T-cell (primary cell): ENCODE data around the gene TBXA2R. TPM values are rescaled to one million over a fixed set of nuclear protein-coding genes. Genes with fewer than 3 reads are reported as not detected.
"Not testable (repeated sequence)": the region's sequence is repeated elsewhere in the genome, so short reads cannot be mapped to it uniquely, and the experiment has no call there.

Source experiments
- ATAC-seq, 4 experiments: fragments of 200-7000 bp in 3 of 4; fragments of 150-1000 bp in 1 of 4; cut with Tn5 transposase; replicated peaks in 1 of 4; 1 replicate in 3 of 4; 2 replicates in 1 of 4; pipeline ENCODE4 v1.10.0; 2021; ENCODE audit warnings: moderate library complexity in 3 of 4, mild to moderate bottlenecking in 2 of 4, moderate number of reproducible peaks in 1 of 4
- CTCF ChIA-PET, 2 donors: fragments of 300-600 bp; sonication (Branson Sonifier 250); formaldehyde crosslinking; loops; one replicate each; lab custom pipeline; 2022; ENCODE audit warnings: antibody characterized with exemption in 2 of 2; lab: Charles Lee
- POLR2A ChIA-PET, 2 donors: fragments of 300-600 bp; sonication (Branson Sonifier 250); formaldehyde crosslinking; loops; one replicate each; lab custom pipeline; 2022; ENCODE audit warnings: antibody characterized with exemption in 2 of 2; lab: Charles Lee
- DNase-seq, 35 experiments: peaks; one replicate each; pipeline versions ENCODE4 v3.0.0 to v3.0.0-alpha.2; 2013 to 2023
- H3K27ac ChIP-seq: one replicate; pipeline ENCODE4 v1.5.1; 2013; ENCODE audit warnings: low read length
- H3K27me3 ChIP-seq, 2 experiments: replicated peaks in 1 of 2; 1 replicate in 1 of 2; 2 replicates in 1 of 2; pipeline versions ENCODE4 v1.6.1 to v1.7.0; 2013; ENCODE audit warnings: low read length in 1 of 2, mixed read lengths in 1 of 2; ENCODE audit not compliant: control insufficient read depth in 2 of 2, insufficient read depth in 2 of 2; ENCODE audit errors: extremely low read depth in 1 of 2
- H3K36me3 ChIP-seq, 2 donors: 1 replicate in 1 of 2; 2 replicates in 1 of 2; pipeline versions ENCODE4 v1.6.1 to v1.7.0; 2013; ENCODE audit warnings: low read length in 1 of 2; ENCODE audit not compliant: control insufficient read depth in 2 of 2, insufficient read depth in 1 of 2; ENCODE audit errors: extremely low read depth in 1 of 2
- H3K4me1 ChIP-seq, 2 experiments: 1 replicate in 1 of 2; 2 replicates in 1 of 2; pipeline versions ENCODE4 v1.6.1 to v1.7.0; 2013; ENCODE audit warnings: low read length in 2 of 2, mixed read lengths in 1 of 2; ENCODE audit not compliant: insufficient read depth in 2 of 2, control insufficient read depth in 1 of 2; ENCODE audit errors: extremely low read depth in 1 of 2
- H3K4me3 ChIP-seq, 2 donors: 1 replicate in 1 of 2; 2 replicates in 1 of 2; pipeline versions ENCODE4 v1.5.1 to v1.7.0; 2013; ENCODE audit warnings: mild to moderate bottlenecking in 2 of 2, low read length in 1 of 2, moderate library complexity in 1 of 2; ENCODE audit not compliant: control insufficient read depth in 1 of 2; ENCODE audit errors: extremely low read depth in 1 of 2
- H3K9me3 ChIP-seq: 2 replicates; pipeline ENCODE4 v1.7.0; 2013
- H3K27ac Mint-ChIP-seq, 2 donors: one replicate each; pipeline ENCODE4 v1.8.0; 2020 to 2021; ENCODE audit warnings: mild to moderate bottlenecking in 2 of 2, mixed read lengths in 2 of 2
- H3K27me3 Mint-ChIP-seq, 2 donors: one replicate each; pipeline ENCODE4 v1.8.0; 2021 to 2022; ENCODE audit warnings: mixed read lengths in 2 of 2
- H3K36me3 Mint-ChIP-seq: one replicate; pipeline ENCODE4 v1.8.0; 2021; ENCODE audit warnings: mixed read lengths
- H3K4me1 Mint-ChIP-seq, 3 donors: one replicate each; pipeline ENCODE4 v1.8.0; 2020 to 2022; ENCODE audit warnings: mixed read lengths in 3 of 3, mild to moderate bottlenecking in 1 of 3
- H3K4me3 Mint-ChIP-seq, 3 donors: one replicate each; pipeline ENCODE4 v1.8.0; 2020 to 2022; ENCODE audit warnings: mild to moderate bottlenecking in 3 of 3, mixed read lengths in 3 of 3, moderate library complexity in 3 of 3
- H3K9me3 Mint-ChIP-seq, 3 donors: one replicate each; pipeline ENCODE4 v1.8.0; 2020 to 2022; ENCODE audit warnings: mixed read lengths in 3 of 3
- WGBS: methylation state at CpG from one replicate; pipeline ENCODE4 v1.1.5; 2013; ENCODE audit warnings: missing lambda C conversion rate; ENCODE audit not compliant: insufficient coverage; 5-methylcytosine and 5-hydroxymethylcytosine counted together
- total RNA-seq, 35 experiments: library from RNA in 6 of 35; stranded (reverse) in 6 of 35; fragments of 120-200 nt in 1 of 35; gene quantifications; one replicate each; pipeline versions ENCODE4 v1.2.1 to v1.2.4 and lab custom pipeline; 2013 to 2026

Gene TBXA2R
- total RNA-seq, 5 donors from 2014 or later (not counting 1 experiment from before 2014, with no cell fraction given) = 2.4 to 11.2 (median 7.1) TPM

- Histone ChIP-seq H3K27ac (no peak within 1 kb of the TSS), H3K9me3 (no peaks in the 10 kb centered on the region), H3K4me3 (peak within 1 kb of the TSS; percentile 47 to 80), H3K27me3 (peaks cover 0 to 16% of the 10 kb centered on the region in 2 experiments), H3K36me3 (no peaks in the 10 kb centered on the region), H3K4me1 (peaks cover 3 to 14% of the 10 kb centered on the region in 2 experiments)
- Mint-ChIP-seq H3K4me1 (no peaks in the 10 kb centered on the region), H3K9me3 (no peaks in the 10 kb centered on the region), H3K4me3 (peak within 1 kb of the TSS; percentile 47 to 59 (median 58)), H3K27ac (no peak within 1 kb of the TSS), H3K27me3 (no peaks in the 10 kb centered on the region), H3K36me3 (no peaks in the 10 kb centered on the region)
- DNase-seq (peak in 3 of 35 experiments; percentile 17 to 32 (median 25)), ATAC-seq (peak in 3 of 4 experiments; percentile 53 to 57 (median 54))
- CTCF ChIA-PET = interaction anchor here (0.5 to 0.6 kb wide), 3 partner anchors 30 to 156 kb away, joined by 3 to 7 read pairs (median 3); no protein-coding TSS in a partner anchor
- POLR2A ChIA-PET = no interaction called here
- 2% methylated on average over 84 of the region's 84 CpGs for WGBS
Measured at GRCh38 chr19:3585301-3586126, 21.2 kb downstream of the TBXA2R start, which contains the start of gene GIPC3. Gene GIPC3, plus strand, starts transcription at chr19:3585478. Its CDS starts 120 bp downstream, at chr19:3585598.

- CTCF ChIA-PET = interaction anchor here in 1 of 2 donors (0.6 to 0.7 kb wide), 3 partner anchors 16 to 371 kb away, joined by 3 to 7 read pairs (median 5); no protein-coding TSS in a partner anchor
- not testable (repeated sequence) for H3K4me1 Mint-ChIP-seq
Measured at GRCh38 chr19:3584036-3584802, 22.5 kb downstream of the TBXA2R start.

GRCh38 chr19:3581792-3582191 lies 24.9 kb downstream of the TBXA2R start:
- H3K27me3 ChIP-seq = peaks cover 0 to 16% of the 10 kb centered on the region in 2 experiments
- H3K27ac ChIP-seq, POLR2A ChIA-PET, CTCF ChIA-PET, ATAC-seq, H3K4me1 Mint-ChIP-seq, H3K4me3 Mint-ChIP-seq, H3K36me3 Mint-ChIP-seq, H3K4me3 ChIP-seq, H3K9me3 ChIP-seq, H3K27me3 Mint-ChIP-seq, H3K9me3 Mint-ChIP-seq, H3K36me3 ChIP-seq, DNase-seq, H3K27ac Mint-ChIP-seq: not testable (repeated sequence)
- H3K4me1 ChIP-seq = peaks cover 3 to 14% of the 10 kb centered on the region in 2 experiments
- 86% methylated on average over 3 of the region's 4 CpGs for WGBS

More at GRCh38 chr19:3584036-3584802, 22.5 kb downstream of the TBXA2R start:
- H3K9me3 Mint-ChIP-seq, H3K4me3 ChIP-seq, H3K9me3 ChIP-seq, DNase-seq, H3K36me3 ChIP-seq, H3K27ac ChIP-seq, H3K27ac Mint-ChIP-seq, POLR2A ChIA-PET, ATAC-seq, H3K27me3 Mint-ChIP-seq, H3K36me3 Mint-ChIP-seq: not testable (repeated sequence)
- H3K4me1 ChIP-seq = peaks cover 3 to 14% of the 10 kb centered on the region in 2 experiments
- 100% methylated on average over 1 of the region's 15 CpGs for WGBS
- H3K4me3 Mint-ChIP-seq = peak overlapping the region in 1 of 3 donors; percentile 44
- H3K27me3 ChIP-seq = peaks cover 0 to 16% of the 10 kb centered on the region in 2 experiments

- Mint-ChIP-seq H3K27me3 (no peaks in the 10 kb centered on the region), H3K4me3 (no peak overlapping the region), H3K36me3 (peaks cover 6% of the 10 kb centered on the region), H3K4me1 (peaks cover under 1 to 2% (median 1%) of the 10 kb centered on the region in 3 donors), H3K27ac (no peak overlapping the region), H3K9me3 (no peaks in the 10 kb centered on the region)
- ChIA-PET CTCF (interaction anchor here in 1 of 2 donors (0.6 kb wide), 1 partner anchor 28 kb away, joined by 5 read pairs; no protein-coding TSS in a partner anchor), POLR2A (no interaction called here)
- no peak for DNase-seq
- 90% methylated on average over 6 of the region's 11 CpGs for WGBS
- ATAC-seq = no peak
- Histone ChIP-seq H3K36me3 (peaks cover 4 to 6% of the 10 kb centered on the region in 2 donors), H3K9me3 (no peaks in the 10 kb centered on the region), H3K4me1 (peaks cover 0 to 4% of the 10 kb centered on the region in 2 experiments), H3K27me3 (peaks cover 0 to 7% of the 10 kb centered on the region in 2 experiments), H3K27ac (no peak overlapping the region), H3K4me3 (no peak overlapping the region)
Measured at GRCh38 chr19:3580156-3580934, 26.3 kb downstream of the TBXA2R start.

GRCh38 chr19:3578390-3578789 lies 28.3 kb downstream of the TBXA2R start:
- Histone ChIP-seq H3K36me3 (peaks cover 7 to 8% of the 10 kb centered on the region in 2 donors), H3K9me3 (no peaks in the 10 kb centered on the region), H3K4me3 (no peak overlapping the region), H3K27me3 (no peaks in the 10 kb centered on the region), H3K27ac (no peak overlapping the region), H3K4me1 (peaks cover 3 to 10% of the 10 kb centered on the region in 2 experiments)
- Mint-ChIP-seq H3K27me3 (no peaks in the 10 kb centered on the region), H3K36me3 (peaks cover 11% of the 10 kb centered on the region), H3K9me3 (no peaks in the 10 kb centered on the region), H3K27ac (no peak overlapping the region), H3K4me1 (peaks cover 5 to 10% (median 6%) of the 10 kb centered on the region in 3 donors), H3K4me3 (no peak overlapping the region)
- ChIA-PET CTCF (no interaction called here), POLR2A (no interaction called here)
- ATAC-seq (no peak), DNase-seq (no peak)
- WGBS = 85% methylated on average over 17 of the region's 17 CpGs
